HG02610 (cell line): ENCODE measurements around the gene CA11.
"Not testable (repeated sequence)": the region's sequence is repeated elsewhere in the genome, so short reads cannot be mapped to it uniquely, and the experiment has no call there.

Experiments
- ATAC-seq: cut with Tn5 transposase; IDR thresholded peaks from one replicate; pipeline ENCODE4 v1.9.1; 2021; ENCODE audit warnings: mild to moderate bottlenecking, moderate library complexity; ENCODE audit not compliant: unreplicated experiment

Gene CA11

DNA sequence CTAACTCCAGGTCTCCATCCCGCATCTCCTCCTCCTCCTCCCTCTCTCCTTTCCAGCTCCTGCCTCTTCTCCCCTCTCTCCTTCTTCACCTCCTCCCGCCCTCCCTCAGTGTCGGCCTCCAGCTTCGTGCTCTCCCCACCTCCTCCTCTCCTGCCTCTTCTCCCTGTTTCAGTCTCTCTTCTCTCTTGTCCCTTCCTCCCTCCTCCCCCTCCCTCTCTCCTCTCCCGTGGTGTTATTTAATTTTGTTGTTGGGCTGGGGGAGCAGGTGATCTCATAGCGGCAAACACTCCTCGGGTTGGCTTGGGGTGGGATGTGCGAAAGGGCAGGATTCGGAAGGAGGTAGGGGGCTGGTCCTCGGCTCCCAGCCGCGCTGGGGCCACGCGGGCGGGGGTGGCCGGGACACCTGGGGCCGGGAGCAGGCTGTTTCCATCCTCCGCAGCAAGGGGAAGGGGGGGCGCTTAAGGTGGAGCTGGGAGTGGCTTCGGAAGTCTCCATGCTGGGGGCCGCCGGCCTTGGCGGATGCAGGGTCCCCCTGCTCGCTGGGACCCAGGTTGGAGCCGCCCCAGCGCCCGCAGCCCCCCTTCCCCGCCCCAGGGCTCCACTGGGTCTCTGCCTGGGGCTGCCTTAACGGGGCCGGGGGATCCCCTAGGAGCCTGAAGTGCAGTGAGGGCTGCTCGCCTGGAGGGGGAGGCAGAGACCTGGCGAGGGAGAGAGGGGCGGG, at the start of gene CA11:
TSS of gene CA11 (minus strand) at position 187 of the 721 bp plus-strand sequence. CDS start 555 bp downstream, outside the sequence.
- peak; percentile 86 for ATAC-seq

DNA sequence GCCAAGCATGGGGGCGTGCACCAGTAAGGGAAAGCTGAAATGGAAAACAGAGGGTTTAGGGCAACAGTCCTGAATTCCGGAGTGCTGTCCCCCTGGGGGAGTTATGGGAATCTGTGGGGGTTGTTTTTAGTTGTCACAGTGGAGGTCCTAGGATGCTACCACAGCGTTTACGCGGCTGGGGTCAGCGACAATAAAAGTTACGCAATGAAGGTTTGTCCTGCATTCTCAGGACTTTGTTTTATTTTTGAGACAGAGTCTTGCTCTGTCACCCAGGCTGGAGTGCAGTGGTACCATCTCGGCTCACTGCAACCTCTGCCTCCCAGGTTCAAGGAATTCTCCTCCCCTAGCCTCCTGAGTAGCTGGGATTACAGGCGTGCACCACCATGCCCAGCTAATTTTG, 47.6 kb upstream of the CA11 start:
- ATAC-seq: not testable (repeated sequence)

DNA sequence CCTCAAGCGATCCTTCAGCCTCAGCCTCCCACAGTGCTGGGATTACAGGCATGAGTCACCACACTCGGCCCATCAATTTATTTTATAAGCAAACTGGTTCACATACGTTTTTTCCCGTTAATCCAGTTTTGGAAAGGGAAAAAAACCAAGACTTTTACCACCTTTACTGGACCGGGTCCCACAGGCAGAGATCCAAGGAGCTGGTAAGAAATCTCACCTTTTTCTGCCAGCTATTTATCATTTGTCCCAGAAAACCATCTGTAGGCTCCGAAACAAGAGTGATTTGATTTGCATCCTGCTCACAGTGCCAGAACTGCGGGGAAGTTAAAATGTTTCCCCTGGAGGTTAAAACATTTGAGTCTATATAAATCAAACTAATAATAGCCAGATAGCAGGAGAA, 43.5 kb upstream of the CA11 start:
- ATAC-seq: no peak

DNA sequence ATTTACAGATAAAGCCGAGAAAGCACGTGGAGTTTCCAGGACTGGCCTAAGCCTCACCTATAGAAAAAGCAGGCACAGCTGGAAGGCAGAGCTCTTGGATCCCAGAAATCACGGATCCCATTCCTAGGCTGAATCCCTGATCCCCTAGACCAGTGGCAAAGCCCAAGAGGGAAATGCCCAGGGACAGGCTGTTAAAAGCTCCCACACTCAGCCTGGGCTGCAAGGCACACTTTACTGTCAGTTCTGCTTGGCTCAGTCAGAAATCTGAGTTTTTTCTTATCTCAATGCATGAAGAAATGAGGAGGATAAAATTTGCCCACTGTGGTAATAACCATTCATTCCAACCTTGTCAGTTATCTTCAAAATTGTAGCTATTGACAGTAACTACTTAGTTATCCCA, 41.8 kb upstream of the CA11 start:
- no peak for ATAC-seq

DNA sequence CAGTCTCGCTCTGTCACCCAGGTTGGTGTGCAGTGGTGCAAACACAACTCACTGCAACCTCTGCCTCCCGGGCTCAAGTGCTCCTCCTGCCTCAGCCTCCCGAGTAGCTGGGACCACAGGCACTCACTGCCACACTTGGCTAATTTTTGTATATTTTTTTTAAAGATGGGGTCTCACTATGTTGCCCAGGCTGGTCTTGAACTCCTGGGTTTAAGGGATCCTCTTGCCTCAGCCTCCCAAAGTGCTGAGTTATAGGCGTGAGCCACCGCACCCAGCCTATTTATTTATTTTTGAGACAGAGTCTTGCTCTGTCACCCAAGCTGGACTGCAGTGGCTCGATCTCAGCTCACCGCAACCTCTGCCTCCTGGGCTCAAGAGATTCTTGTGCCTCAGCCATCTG, 40.6 kb upstream of the CA11 start:
- ATAC-seq: not testable (repeated sequence)

DNA sequence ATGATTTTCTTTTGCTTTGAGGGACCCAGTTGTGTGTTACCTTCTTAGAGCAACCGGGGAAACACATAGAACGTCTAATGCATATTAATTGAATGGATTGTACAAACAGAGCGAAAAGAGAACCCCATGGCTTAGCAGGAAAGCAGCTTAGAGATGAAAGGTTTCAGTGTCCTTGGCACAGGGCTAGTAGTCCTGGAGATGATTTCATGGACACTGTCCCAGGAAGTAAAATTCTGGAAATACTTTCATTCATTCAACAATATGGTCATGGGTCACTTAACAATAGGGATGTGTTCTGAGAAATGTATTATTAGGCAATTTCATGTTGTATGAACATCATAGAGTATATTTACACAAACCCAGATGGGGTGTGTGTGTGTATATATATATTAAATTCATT, 40.1 kb upstream of the CA11 start:
- ATAC-seq: no peak

DNA sequence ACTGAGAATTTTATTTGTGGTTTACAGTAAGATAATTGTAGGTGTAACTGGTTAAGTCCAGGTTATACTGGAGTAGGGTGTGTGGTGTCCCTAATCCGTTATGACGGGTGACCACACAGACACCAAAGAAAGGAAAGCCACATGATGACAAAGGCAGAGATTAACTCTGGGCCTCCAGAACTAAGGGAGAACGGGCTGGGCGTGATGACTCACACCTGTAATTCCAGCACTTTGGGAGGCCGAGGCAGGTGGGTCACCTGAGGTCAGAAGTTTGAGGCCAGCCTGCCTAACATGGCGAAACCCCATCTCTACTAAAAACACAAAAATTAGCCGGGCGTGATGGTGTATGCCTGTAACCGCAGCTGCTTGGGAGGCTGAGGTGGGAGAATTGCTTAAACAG, 39.6 kb upstream of the CA11 start:
- no peak for ATAC-seq

DNA sequence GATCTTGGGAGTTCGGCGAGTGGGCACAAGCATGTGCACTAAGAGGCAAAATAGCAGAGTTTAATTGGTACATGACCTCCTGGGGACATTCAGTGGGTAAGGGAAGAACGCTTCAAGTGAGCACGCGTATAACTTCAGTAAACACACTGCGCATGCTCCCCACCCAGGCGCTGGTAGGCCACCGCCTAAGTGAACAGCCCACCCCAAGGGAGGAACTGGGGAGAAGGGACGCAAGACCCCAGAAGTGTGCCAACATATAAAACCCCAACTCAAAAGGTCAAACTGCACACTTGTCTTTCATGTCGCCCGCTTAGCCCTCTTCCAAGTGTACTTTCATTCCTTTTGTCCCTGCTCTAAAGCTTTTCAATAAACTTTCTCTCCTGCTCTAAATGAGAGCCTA, 37.4 kb upstream of the CA11 start:
- ATAC-seq: no peak

DNA sequence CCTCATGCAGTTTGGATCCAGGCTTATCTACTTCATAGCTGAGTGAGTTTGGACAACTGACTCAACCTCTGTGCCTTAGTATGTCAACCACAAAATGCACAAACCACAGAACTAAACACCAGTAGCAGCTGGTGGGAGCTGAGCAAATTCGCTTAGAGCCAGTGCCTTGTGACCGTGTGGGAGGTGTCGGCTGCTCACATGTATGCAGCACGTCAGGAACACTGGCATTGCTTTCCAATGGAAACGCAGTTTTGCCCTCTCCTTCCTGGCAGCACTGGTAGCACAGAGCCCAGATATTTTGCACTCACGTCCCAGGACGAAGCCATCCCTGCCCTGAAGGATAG, 35.1 kb upstream of the CA11 start:
- no peak for ATAC-seq

DNA sequence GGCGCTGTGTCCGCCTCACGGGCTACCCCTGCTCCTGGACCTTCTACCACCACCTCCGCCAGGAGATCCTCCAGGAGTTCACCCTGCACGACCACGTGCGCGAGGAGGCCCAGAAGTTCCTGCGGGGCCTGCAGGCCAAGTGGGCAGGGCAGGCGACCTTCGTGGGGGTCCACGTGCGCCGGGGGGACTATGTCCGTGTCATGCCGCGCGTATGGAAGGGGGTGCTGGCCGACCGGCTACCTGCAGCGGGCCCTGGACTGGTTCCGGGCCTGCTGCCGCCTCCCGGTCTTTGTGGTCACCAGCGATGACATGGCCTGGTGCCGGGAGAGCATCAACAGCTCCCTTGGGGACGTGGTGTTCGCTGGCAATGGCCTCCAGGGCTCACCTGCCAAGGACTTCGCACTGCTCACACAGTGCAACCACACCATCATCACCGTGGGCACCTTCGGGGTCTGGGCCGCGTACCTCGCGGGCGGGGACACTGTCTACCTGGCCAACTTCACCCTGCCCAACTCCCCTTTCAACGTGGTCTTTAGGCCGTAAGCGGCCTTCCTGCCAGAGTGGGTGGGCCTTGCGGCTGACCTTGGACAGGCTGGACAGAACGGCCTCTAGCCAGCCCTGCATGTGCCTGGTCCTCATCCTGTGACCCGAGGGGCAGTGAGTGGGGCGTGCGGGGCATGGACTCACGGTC, 34.6 kb upstream of the CA11 start:
- ATAC-seq: no peak

DNA sequence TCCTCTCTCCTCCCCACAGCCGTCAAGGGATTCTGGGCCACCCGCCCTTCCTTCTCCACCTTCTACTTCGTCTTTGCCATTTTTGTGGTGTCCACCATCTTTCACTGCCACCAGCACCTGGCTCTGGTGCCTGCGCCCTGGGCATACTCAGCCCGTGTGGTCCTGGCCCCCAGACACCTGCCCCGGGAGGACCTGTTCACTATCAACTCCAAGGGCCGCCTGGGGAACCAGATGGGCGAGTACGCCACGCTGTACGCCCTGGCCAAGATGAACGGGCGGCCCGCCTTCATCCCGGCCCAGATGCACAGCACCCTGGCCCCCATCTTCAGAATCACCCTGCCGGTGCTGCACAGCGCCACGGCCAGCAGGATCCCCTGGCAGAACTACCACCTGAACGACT, 34.0 kb upstream of the CA11 start:
- ATAC-seq: not testable (repeated sequence)

DNA sequence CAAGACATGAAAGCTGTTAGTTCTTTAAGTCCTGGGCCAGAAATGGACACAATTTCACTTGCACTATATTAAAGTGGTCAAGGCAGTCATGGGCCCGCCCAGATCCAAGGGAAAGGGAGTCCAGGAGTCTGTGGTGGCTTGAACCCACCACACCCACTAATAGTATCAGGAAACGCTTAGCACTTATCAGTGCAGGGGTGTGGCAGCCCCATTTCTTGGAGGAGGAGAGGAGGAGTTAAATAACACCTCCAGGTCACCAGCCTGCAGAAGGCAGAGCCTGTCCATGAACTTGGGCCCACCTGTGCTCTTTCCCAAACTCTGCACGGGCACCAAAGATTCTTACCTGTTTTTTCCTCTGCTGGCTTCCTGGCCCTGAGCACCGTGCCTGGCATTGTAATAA, 32.2 kb upstream of the CA11 start:
- no peak for ATAC-seq

DNA sequence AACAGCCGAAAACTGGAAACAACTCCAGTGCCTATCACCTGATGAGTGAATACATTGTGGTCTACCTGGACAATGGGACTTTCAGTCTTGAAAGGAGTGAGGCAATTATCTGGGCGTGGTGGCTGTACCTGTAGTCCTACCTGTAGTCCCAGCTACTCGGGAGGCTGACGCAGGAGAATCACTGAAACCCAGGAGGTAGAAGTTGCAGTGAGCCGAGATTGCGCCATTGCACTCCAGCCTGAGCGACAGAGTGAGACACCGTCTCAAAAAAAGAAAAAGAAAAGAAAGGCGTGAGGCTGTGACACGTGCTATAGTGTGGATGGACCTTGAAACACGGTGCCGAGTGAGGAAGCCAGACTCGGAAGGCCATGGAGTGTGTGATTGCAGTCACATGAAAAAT, 30.9 kb upstream of the CA11 start:
- ATAC-seq: no peak

DNA sequence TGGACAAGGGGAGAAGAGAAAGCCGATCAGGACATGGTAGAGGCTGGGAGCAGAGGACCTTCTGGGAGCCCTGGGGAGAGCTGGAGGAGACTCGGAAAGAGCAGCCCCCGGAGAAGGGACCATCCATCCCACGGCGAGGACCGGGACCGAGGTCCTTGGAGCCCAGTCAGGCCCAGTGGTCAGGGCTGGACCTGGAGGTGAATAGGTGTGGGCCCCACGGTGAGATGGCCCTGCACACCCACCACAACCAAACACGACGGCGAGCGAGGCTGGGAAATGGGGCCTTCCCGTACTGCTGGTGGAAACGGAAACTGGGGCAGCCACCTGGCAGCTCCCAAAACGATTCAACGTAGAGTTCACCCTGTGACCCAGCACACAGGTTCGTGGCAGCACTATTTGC, 30.5 kb upstream of the CA11 start:
- no peak for ATAC-seq

DNA sequence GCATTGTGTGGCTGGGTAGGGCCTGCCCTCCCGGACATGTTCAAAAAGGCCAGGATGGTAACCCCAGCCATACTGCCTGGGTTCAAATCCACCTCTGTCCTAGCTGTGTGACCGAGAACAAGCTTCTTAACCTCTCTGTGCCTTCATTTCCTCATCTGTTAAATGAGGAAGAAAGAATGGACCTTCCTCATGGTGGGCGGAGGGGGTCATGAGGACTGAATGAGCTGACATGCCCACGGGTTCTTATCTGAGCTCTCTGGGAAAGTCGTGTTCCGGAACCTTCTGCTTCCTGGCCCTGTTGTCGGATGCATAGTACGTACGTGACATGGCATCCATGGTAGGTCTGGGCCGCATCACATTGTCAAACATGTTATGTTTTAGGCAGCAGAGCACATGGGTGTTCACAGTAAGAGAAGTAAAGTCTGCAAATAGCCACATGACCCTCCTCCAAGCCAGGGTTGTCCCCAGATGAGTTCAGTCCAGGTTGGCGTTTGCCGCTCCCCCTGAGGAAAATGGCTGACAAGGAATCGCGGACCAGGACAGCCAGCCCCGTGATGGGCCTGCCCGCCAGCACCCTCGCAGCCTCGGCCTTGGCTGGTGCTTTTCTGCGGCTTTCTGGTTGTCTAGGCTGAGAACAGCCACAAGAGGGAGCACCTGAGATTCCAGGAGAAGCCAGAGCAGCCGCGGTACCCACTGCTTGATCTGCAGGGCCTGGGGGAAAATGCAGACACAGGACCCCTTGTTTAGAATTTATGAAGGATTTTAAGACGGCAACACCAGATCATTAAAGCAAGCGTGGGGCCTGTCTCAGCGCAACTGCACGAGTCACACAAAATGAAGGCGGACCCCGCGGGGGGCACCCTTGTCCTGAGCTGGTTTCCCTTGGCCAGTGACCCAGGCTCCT, 29.2 kb upstream of the CA11 start:
- ATAC-seq: no peak

DNA sequence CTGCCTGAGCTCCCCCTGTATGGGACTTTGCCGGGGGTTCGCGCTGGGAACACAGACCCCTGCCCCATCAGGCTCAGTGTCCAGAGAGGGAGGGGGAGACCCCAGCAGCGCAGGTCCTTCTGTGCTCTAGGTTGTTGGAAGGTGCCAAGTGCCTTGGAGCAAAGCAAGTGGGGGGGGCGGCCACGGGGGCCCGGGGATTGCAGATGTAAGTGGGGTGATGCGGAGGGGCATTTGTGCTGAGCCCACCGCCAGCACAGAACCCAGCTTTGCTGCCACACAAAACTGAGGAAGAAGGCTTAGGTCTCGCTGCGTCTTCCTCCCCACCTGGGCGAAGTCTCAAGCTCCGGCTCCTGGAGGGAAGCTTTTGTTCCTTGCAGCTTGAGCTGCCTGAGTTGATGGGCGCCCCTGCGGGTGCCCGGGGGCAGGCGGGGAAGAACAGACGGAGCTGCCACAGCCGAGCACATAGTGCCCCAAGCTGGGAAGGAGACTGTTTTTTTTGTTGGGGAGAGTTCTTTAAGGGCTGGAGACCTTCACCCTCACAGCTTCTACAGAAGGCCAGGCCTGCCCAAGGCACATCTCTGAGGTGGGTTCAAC, 28.3 kb upstream of the CA11 start:
- ATAC-seq: no peak

DNA sequence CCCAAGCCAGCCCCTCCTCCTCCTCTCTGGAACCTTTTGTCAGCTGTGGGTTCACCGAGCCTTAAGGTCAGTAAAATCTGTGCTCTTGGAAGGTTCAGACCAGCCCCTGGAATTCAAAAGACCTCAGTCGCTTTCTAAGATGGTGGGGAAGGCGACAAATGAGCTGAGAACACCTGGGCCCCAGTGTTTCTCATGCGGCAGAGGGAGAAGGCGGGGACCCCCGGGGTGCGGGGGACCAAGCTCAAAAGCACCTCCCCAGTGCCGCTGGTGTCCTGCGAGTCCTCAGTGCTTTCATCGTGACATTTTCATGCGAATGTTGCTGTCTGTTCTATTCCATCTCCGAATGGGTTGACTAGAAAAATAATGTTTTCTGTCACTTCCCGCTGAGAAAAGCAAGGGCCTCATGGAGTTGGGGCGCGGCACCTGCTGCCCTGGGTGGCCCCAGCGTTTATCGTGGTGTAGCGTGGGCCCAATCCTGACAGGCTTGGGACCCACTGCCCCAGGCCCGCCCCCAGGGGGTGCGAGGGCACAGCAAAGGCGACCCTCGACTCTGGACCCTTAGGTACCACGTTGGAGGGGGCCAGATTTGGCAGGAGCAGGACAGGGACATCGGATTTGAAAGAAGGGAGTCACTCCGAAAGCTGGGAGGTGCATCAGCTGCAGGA, 27.6 kb upstream of the CA11 start:
- ATAC-seq: no peak

DNA sequence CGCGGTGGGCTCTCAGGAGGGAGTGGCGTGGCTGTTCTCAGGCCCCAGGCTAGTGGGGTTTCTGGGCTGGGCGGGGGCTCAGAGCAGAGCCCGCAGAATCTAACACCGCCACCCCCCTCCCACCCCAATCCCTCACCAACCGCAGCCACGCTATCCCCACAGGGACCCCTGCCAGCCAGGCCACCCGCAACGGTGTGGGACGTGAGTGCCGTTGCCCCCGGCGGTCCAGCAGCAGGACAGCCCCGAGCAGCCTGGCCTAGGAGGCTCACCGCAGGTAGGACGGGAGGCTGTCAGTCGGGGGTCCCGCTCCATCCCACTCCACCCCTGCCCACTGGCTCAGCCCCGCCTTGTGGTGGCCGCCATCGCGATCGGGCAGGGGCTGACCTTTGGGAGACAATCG, 27.0 kb upstream of the CA11 start, which contains the start of gene NTN5:
TSS of gene NTN5 (minus strand) at position 24 of the 400 bp plus-strand sequence. CDS start 2,031 bp downstream, outside the sequence.
- ATAC-seq: no peak

DNA sequence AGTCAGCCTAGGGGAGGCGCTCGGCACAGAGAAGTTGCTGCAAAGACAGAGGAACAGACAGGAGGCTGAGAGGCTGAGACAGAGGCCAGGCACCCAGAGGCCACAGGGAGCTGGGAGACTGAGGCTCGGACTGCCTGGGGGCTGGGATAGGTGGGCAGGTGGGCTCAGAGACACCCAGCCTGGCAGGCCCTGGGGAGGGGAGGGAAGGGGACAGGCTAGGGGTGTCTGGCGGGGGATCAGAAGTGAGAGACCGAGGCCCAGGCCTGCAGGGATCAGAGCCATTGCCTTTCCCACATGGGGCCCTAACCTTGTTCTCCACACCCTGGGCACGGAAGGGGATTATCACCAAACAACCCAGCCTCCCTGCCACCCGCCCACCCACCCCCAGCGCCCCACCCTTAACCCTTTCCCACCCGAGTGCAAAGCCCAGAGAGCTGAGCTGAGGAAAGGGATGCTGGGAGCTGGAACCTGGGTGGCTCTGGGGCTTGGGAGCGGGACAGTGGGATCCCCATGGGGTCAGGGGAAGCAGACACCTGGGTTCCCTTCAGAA, 25.5 kb upstream of the CA11 start:
- no peak for ATAC-seq

DNA sequence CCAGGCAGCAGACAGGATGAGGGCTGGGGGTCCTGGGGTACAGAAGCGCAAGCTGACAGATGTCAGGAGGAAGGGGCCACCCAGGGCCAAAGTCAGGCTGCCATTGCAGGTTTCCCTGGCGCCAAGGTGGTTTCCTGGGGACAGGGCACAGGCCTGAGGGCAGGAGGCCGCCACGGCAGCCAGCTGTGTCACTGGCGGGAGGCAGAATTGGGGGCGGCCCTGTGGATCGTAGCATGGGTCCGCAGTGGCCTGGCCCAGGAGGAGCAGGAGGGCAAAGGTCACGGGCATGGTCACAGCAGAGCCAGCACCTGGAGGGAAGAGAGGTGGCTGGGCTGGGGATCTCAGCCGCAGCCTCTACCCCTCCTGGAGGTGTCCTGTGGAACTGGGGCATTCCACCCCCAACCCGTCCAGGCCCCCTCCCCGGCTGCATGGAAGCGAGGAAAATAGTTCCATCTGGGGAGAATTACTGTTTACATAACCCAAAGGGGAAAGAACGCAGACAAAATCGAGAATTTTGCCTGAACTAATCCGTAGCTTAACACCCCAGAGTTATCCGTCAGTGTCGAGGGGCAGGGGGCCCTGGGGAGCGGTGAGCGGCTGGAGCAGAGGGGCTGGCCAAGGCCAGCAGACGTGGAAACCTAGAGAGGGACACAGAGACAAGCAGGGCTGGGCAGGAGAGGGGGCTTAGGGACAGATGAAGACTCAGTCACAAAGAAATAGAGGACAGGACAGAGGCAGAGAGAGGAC, 24.9 kb upstream of the CA11 start:
- ATAC-seq: no peak
